ENCODE data around the gene PIGU.
A peak's percentile ranks its signal among the peaks of the same experiment; 100 is the strongest.

Gene PIGU

DNA sequence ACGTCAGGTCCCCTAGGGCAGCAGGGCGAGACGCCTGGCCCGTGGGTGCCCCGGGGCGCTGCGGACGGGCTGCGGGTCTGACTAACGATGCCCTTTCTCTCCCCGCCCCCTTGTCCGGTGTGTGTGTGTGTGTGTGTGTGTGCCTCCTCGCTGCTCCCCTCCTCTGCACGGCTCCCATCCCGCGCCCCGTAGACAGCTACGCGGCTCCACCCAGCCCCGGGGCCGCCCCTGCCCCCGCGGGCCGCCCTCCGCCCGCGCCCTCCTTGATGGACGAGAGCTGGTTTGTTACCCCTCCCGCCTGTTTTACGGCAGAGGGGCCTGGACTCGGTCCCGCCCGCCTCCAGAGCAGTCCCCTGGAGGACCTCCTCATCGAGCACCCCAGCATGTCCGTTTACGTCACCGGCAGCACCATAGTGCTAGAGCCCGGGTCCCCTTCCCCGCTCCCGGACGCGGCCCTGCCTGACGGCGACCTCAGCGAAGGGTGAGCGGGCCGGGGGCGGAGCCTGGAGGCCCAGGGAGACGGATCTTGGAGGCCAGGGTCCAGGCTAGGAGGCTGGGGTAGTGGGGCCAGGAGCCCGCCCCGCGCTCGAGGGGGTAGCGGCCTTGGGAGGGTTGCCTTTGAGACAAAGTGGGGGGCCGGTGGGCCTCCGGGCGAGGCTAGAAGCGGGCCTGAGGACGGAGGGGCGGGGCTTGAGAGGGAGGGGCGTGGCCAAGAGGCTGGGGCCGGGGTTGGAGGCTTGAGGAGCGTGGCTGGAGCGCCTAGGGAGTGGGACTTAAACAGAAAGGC is 32.3 kb upstream of the PIGU start:
- Histone ChIP-seq H3K27ac (ENCODE audit: low read depth, low read length) (peak overlapping the region; percentile 65), H3K36me3 (ENCODE audit: low read length) (no peaks in the 10 kb centered on the region), H3F3A (ENCODE audit: insufficient read depth) (peaks cover 16% of the 10 kb centered on the region), H2AFZ (ENCODE audit: low read depth, low read length, severe bottlenecking) (peak overlapping the region; percentile 98), H3K9me2 (replicated peaks; ENCODE audit: insufficient read depth, low read length) (no peaks in the 10 kb centered on the region), H4K20me1 (ENCODE audit: low read depth, low read length) (no peaks in the 10 kb centered on the region), H3K4me2 (ENCODE audit: low read depth, low read length, poor library complexity, severe bottlenecking) (peak overlapping the region; percentile 71), H3K4me3 (ENCODE audit: insufficient read depth, low read length, poor library complexity, severe bottlenecking) (peak overlapping the region; percentile 76), H3K9ac (ENCODE audit: low read length) (peak overlapping the region; percentile 80), H3K79me2 (ENCODE audit: insufficient read depth, low read length) (no peaks in the 10 kb centered on the region), H3K27me3 (ENCODE audit: low read length) (no peaks in the 10 kb centered on the region), H3K9me3 (ENCODE audit: insufficient read depth, low read length) (no peaks in the 10 kb centered on the region)
- TF ChIP-seq EZH2phosphoT487 (conservative IDR thresholded peaks at IDR 0.05; ENCODE audit: low read length) = no peak
- TF ChIP-seq CTCF (IDR thresholded peaks at IDR 0.05; ENCODE audit: insufficient read depth, low read length, poor library complexity, severe bottlenecking) = no peak

DNA sequence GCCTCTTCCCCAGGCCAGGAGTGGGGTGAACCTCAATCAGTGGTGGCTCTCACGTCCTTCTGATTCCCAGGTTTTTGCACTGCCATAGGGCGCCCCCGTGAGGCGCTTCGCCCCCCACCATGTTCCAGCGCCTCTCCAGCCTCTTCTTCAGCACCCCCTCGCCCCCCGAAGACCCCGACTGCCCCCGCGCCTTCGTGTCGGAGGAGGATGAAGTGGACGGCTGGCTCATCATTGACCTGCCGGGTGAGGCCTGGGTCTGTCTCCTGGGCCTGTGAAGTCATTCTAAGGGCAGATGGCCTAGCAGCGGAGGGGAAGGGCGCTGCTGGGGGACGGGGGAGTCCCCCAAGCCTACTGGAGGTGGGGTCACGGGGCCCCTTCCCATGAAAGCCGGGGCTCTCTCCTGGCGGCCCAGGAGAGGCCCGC is 31.7 kb upstream of the PIGU start:
- peak overlapping the region; percentile 65; the same call in 1 of the 2 replicates for H3K27ac ChIP-seq (ENCODE audit: low read depth, low read length)
- TF ChIP-seq EZH2phosphoT487 (conservative IDR thresholded peaks at IDR 0.05; ENCODE audit: low read length) (no peak), CTCF (IDR thresholded peaks at IDR 0.05; ENCODE audit: insufficient read depth, low read length, poor library complexity, severe bottlenecking) (peak; percentile 88)
- H3K9me2 ChIP-seq (replicated peaks; ENCODE audit: insufficient read depth, low read length) = no peaks in the 10 kb centered on the region
- no peaks in the 10 kb centered on the region for H3K9me3 ChIP-seq (ENCODE audit: insufficient read depth, low read length)
- H3K9ac ChIP-seq (ENCODE audit: low read length) = peak overlapping the region; percentile 80
- peak overlapping the region; percentile 98 for H2AFZ ChIP-seq (ENCODE audit: low read depth, low read length, severe bottlenecking)
- H3K4me3 ChIP-seq (ENCODE audit: insufficient read depth, low read length, poor library complexity, severe bottlenecking) = peak overlapping the region; percentile 76
- H3K4me2 ChIP-seq (ENCODE audit: low read depth, low read length, poor library complexity, severe bottlenecking) = peak overlapping the region; percentile 71
- H3K27me3 ChIP-seq (ENCODE audit: low read length) = no peaks in the 10 kb centered on the region
- no peaks in the 10 kb centered on the region for H3K79me2 ChIP-seq (ENCODE audit: insufficient read depth, low read length)
- H3F3A ChIP-seq (ENCODE audit: insufficient read depth) = peaks cover 16% of the 10 kb centered on the region
- no peaks in the 10 kb centered on the region for H3K36me3 ChIP-seq (ENCODE audit: low read length)
- H4K20me1 ChIP-seq (ENCODE audit: low read depth, low read length) = no peaks in the 10 kb centered on the region

DNA sequence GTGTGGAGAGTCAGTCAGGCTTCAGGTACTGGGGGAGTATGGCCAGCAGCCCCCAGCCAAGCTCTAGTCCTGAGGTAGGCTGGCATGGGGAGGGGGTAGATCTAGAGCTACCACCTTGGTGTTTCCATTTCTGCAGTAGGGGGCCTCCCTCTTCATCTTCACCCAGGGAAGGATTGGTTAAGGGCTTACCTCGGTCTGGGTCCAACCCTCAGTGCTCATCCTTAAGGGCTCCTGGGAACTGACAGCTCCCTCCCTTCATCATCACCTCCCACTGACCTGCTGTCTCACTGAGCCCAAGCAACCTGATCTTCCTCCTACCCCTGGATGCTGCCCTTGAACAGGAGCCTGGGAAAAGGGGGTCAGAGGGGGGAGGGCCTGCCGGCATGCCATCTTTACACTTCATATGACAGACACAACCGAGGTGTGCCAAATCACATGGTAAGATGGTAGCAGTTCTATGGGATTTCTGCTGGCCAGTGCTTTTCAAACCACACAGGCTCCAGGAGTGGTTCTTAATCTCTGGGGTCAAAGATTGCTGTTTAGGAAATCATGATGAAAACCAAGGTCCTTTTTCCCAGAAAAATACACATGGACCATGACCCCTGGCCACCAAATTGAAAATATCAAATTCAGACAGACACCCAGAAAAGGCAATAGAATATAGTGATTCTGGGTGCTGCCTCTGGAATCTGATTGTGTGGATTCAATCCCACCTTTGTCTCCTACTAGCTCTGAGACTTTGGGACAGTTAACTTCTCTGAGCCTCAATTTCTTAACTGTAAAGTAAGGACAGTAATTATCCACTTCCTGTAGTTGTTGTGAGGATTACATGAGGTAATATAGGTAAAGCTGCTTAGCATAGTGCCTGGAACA is 30.3 kb upstream of the PIGU start:
- H3K36me3 ChIP-seq (ENCODE audit: low read length) = no peaks in the 10 kb centered on the region
- H3K27ac ChIP-seq (ENCODE audit: low read depth, low read length) = no peak overlapping the region
- no peaks in the 10 kb centered on the region for H3K9me2 ChIP-seq (replicated peaks; ENCODE audit: insufficient read depth, low read length)
- no peak overlapping the region for H2AFZ ChIP-seq (ENCODE audit: low read depth, low read length, severe bottlenecking)
- no peaks in the 10 kb centered on the region for H4K20me1 ChIP-seq (ENCODE audit: low read depth, low read length)
- H3K27me3 ChIP-seq (ENCODE audit: low read length) = no peaks in the 10 kb centered on the region
- H3F3A ChIP-seq (ENCODE audit: insufficient read depth) = peaks cover 13% of the 10 kb centered on the region
- H3K79me2 ChIP-seq (ENCODE audit: insufficient read depth, low read length) = no peaks in the 10 kb centered on the region
- H3K9ac ChIP-seq (ENCODE audit: low read length) = no peak overlapping the region
- no peak overlapping the region for H3K4me3 ChIP-seq (ENCODE audit: insufficient read depth, low read length, poor library complexity, severe bottlenecking)
- no peak overlapping the region for H3K4me2 ChIP-seq (ENCODE audit: low read depth, low read length, poor library complexity, severe bottlenecking)
- H3K9me3 ChIP-seq (ENCODE audit: insufficient read depth, low read length) = no peaks in the 10 kb centered on the region
- TF ChIP-seq CTCF (IDR thresholded peaks at IDR 0.05; ENCODE audit: insufficient read depth, low read length, poor library complexity, severe bottlenecking) (no peak), EZH2phosphoT487 (conservative IDR thresholded peaks at IDR 0.05; ENCODE audit: low read length) (no peak)
